HEK293 (cell line): ENCODE measurements around the gene SULF2.

Source experiments
- CTCF ChIA-PET: fragments of 350-600 bp; formaldehyde crosslinking; extraction: SDS; loops from one replicate; lab custom pipeline; 2021; ENCODE audit warnings: antibody characterized with exemption; lab: Yijun Ruan, JAX
- POLR2A ChIA-PET: fragments of 300-600 bp; formaldehyde crosslinking; extraction: SDS; loops from one replicate; lab custom pipeline; 2020; ENCODE audit warnings: antibody characterized with exemption, inconsistent platforms; lab: Yijun Ruan, JAX
- H3K27ac ChIP-seq: fragments of 200-500 bp; sonication (Bioruptor generic); 2 replicates; pipeline ENCODE4 v1.5.1; 2014; ENCODE audit warnings: low read depth, low read length, control low read depth, inconsistent platforms; ENCODE audit errors: extremely low read depth
- H3K36me3 ChIP-seq, 2 experiments: fragments of 200-500 bp in 1 of 2; sonication (Bioruptor generic) in 1 of 2; 1 replicate in 1 of 2; 2 replicates in 1 of 2; pipeline ENCODE4 v1.5.1; 2014 to 2017; ENCODE audit warnings: inconsistent platforms in 2 of 2, low read length in 2 of 2; ENCODE audit not compliant: control insufficient read depth in 2 of 2, insufficient read depth in 1 of 2
- H3K4me1 ChIP-seq: fragments of 200-500 bp; sonication (Bioruptor generic); 2 replicates; pipeline ENCODE4 v1.5.1; 2014; ENCODE audit warnings: mild to moderate bottlenecking, low read length, inconsistent platforms; ENCODE audit not compliant: control insufficient read depth, insufficient read depth
- H3K4me3 ChIP-seq: 2 replicates; pipeline ENCODE4 v1.5.1; 2011; ENCODE audit warnings: low read depth, mild to moderate bottlenecking, control low read depth, low read length, moderate library complexity
- H3K9me3 ChIP-seq: fragments of 200-500 bp; sonication (Bioruptor generic); 2 replicates; pipeline ENCODE4 v1.5.1; 2014; ENCODE audit warnings: low read depth, low read length, inconsistent platforms; ENCODE audit not compliant: control insufficient read depth, insufficient read depth
- GLIS1 ChIP-seq: fragments of 450-650 bp; formaldehyde crosslinking; IDR thresholded peaks from 2 replicates; pipeline ENCODE4 v1.5.1; 2016; ENCODE audit warnings: missing biosample characterization, missing genetic modification characterization
- INSM2 ChIP-seq: fragments of 450-650 bp; formaldehyde crosslinking; IDR thresholded peaks from 2 replicates; pipeline ENCODE4 v1.5.1; 2016; ENCODE audit warnings: missing biosample characterization, missing genetic modification characterization
- OVOL3 ChIP-seq: fragments of 450-650 bp; formaldehyde crosslinking; IDR thresholded peaks from 2 replicates; pipeline ENCODE4 v1.5.1; 2016; ENCODE audit warnings: missing biosample characterization, missing genetic modification characterization
- ZBTB11 ChIP-seq: fragments of 450-650 bp; formaldehyde crosslinking; conservative IDR thresholded peaks from 2 replicates; pipeline ENCODE4 v1.5.1; 2016; ENCODE audit warnings: low read depth, missing biosample characterization, missing genetic modification characterization
- ZNF112 ChIP-seq: fragments of 450-650 bp; formaldehyde crosslinking; IDR thresholded peaks from 2 replicates; pipeline ENCODE4 v1.5.0; 2017; ENCODE audit warnings: missing biosample characterization, missing genetic modification characterization
- ZNF19 ChIP-seq: fragments of 450-650 bp; formaldehyde crosslinking; IDR thresholded peaks from 2 replicates; pipeline ENCODE4; 2016; ENCODE audit warnings: missing biosample characterization, missing genetic modification characterization, low read depth
- ZNF391 ChIP-seq: fragments of 450-650 bp; formaldehyde crosslinking; IDR thresholded peaks from 2 replicates; pipeline ENCODE4 v1.5.1; 2016; ENCODE audit warnings: low read depth, missing biosample characterization, missing genetic modification characterization, borderline replicate concordance
- ZNF473 ChIP-seq: fragments of 450-650 bp; formaldehyde crosslinking; IDR thresholded peaks from 2 replicates; pipeline ENCODE4 v1.5.1; 2017; ENCODE audit warnings: missing biosample characterization, missing genetic modification characterization
- ZNF501 ChIP-seq: fragments of 450-650 bp; formaldehyde crosslinking; IDR thresholded peaks from 2 replicates; pipeline ENCODE4 v1.5.1; 2016; ENCODE audit warnings: missing biosample characterization, missing genetic modification characterization
- ZNF555 ChIP-seq: fragments of 450-650 bp; formaldehyde crosslinking; conservative IDR thresholded peaks from 2 replicates; pipeline ENCODE4 v1.5.1; 2017; ENCODE audit warnings: missing biosample characterization, mild to moderate bottlenecking, missing genetic modification characterization, inconsistent platforms
- ZNF701 ChIP-seq: fragments of 450-650 bp; formaldehyde crosslinking; IDR thresholded peaks from 2 replicates; pipeline ENCODE4 v1.5.1; 2016; ENCODE audit warnings: missing biosample characterization, missing genetic modification characterization
- TF ChIP-seq, protein P1 (sequence below): fragments of 450-650 bp; formaldehyde crosslinking; IDR thresholded peaks from 2 replicates; pipeline ENCODE4 v1.5.1; 2016; ENCODE audit warnings: missing biosample characterization, missing genetic modification characterization
- TF ChIP-seq, protein P2 (sequence below): fragments of 450-650 bp; formaldehyde crosslinking; IDR thresholded peaks from 2 replicates; pipeline ENCODE4 v1.5.1; 2016; ENCODE audit warnings: missing biosample characterization, missing genetic modification characterization

Gene SULF2

DNA sequence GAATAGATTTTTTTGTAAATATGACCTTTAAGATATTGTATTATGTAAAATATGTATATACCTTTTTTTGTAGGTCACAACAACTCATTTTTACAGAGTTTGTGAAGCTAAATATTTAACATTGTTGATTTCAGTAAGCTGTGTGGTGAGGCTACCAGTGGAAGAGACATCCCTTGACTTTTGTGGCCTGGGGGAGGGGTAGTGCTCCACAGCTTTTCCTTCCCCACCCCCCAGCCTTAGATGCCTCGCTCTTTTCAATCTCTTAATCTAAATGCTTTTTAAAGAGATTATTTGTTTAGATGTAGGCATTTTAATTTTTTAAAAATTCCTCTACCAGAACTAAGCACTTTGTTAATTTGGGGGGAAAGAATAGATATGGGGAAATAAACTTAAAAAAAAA, 130.9 kb downstream of the SULF2 start:
- H3K4me1 ChIP-seq = no peaks in the 10 kb centered on the region
- H3K27ac ChIP-seq = no peak overlapping the region
- no peaks in the 10 kb centered on the region for H3K9me3 ChIP-seq
- POLR2A ChIA-PET = no interaction called here
- TF ChIP-seq OVOL3 (tag by site-specific recombination) (no peak), ZNF555 (tag by site-specific recombination) (no peak), ZNF473 (tag by site-specific recombination) (no peak), ZNF391 (tag by site-specific recombination) (no peak), ZNF501 (tag by site-specific recombination) (no peak)
- TF ChIP-seq, protein P1, sequence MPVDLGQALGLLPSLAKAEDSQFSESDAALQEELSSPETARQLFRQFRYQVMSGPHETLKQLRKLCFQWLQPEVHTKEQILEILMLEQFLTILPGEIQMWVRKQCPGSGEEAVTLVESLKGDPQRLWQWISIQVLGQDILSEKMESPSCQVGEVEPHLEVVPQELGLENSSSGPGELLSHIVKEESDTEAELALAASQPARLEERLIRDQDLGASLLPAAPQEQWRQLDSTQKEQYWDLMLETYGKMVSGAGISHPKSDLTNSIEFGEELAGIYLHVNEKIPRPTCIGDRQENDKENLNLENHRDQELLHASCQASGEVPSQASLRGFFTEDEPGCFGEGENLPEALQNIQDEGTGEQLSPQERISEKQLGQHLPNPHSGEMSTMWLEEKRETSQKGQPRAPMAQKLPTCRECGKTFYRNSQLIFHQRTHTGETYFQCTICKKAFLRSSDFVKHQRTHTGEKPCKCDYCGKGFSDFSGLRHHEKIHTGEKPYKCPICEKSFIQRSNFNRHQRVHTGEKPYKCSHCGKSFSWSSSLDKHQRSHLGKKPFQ (tag by site-specific recombination) = no peak
- TF ChIP-seq, protein P2, sequence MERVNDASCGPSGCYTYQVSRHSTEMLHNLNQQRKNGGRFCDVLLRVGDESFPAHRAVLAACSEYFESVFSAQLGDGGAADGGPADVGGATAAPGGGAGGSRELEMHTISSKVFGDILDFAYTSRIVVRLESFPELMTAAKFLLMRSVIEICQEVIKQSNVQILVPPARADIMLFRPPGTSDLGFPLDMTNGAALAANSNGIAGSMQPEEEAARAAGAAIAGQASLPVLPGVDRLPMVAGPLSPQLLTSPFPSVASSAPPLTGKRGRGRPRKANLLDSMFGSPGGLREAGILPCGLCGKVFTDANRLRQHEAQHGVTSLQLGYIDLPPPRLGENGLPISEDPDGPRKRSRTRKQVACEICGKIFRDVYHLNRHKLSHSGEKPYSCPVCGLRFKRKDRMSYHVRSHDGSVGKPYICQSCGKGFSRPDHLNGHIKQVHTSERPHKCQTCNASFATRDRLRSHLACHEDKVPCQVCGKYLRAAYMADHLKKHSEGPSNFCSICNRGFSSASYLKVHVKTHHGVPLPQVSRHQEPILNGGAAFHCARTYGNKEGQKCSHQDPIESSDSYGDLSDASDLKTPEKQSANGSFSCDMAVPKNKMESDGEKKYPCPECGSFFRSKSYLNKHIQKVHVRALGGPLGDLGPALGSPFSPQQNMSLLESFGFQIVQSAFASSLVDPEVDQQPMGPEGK (tag by site-specific recombination) = no peak
- H3K36me3 ChIP-seq = peaks cover 11 to 73% of the 10 kb centered on the region in 2 experiments
- CTCF ChIA-PET = interaction anchor here (0.5 to 0.7 kb wide), 3 partner anchors 14 to 363 kb away, joined by 3 to 4 read pairs (median 3); no protein-coding TSS in a partner anchor
- H3K4me3 ChIP-seq = no peak overlapping the region

GRCh38 chr20:47653869-47654268, 131.4 kb downstream of the SULF2 start:
- no peak for TF ChIP-seq ZNF112 (tag by site-specific recombination)
- TF ChIP-seq ZNF701 (tag by site-specific recombination) = no peak
- no peak for TF ChIP-seq GLIS1 (tag by site-specific recombination)
- no peak for TF ChIP-seq ZNF19 (tag by site-specific recombination)
- TF ChIP-seq INSM2 (tag by site-specific recombination) = no peak
- no peak for TF ChIP-seq ZBTB11
- Histone ChIP-seq H3K4me1 (no peaks in the 10 kb centered on the region), H3K27ac (no peak overlapping the region), H3K36me3 (peaks cover 11 to 72% of the 10 kb centered on the region in 2 experiments), H3K4me3 (no peak overlapping the region), H3K9me3 (no peaks in the 10 kb centered on the region)
- ChIA-PET POLR2A (no interaction called here), CTCF (interaction anchor here (0.5 to 0.7 kb wide), 3 partner anchors 13 to 363 kb away, joined by 3 to 4 read pairs (median 3); no protein-coding TSS in a partner anchor)
